HuH-7 (cell line): ENCODE results near the gene PIGL.
A peak's percentile ranks its signal among the peaks of the same experiment; 100 is the strongest.
"Not testable (repeated sequence)": the region's sequence is repeated elsewhere in the genome, so short reads cannot be mapped to it uniquely, and the experiment has no call there.

Source experiments
- DNase-seq: peaks from one replicate; pipeline ENCODE4 v3.0.0; 2011; ENCODE audit warnings: low spot score

Gene PIGL

GRCh38 chr17:16217002-16217635 is at the start of gene PIGL:
Gene PIGL (plus strand): TSS chr17:16217210. CDS start chr17:16217227, 17 bp downstream.
- peak; percentile 74 for DNase-seq

- DNase-seq: peak; percentile 44
These were observed 45.4 kb upstream of the PIGL start for GRCh38 chr17:16171613-16172012.

DNA sequence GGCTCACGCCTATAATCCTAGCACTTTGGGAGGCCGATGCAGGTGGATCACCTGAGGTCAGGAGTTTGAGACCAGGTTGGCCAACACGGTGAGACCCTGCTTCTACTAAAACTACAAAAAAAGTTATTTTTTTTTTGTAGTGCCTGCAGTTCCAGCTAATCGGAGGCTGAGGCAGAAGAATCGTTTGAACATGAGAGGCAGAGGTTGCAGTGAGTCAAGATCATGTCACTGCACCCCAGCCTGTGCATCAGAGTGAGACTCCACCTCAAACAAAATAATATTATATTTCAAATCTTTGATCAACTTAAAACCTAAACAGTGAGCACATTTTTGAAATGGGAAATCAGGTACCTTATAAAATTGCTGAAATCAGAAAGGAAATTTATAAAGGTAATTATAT is 38.2 kb upstream of the PIGL start:
- no peak for DNase-seq

- DNase-seq: no peak
These were observed 35.4 kb upstream of the PIGL start for GRCh38 chr17:16181581-16181980.

GRCh38 chr17:16187642-16188041 is 29.4 kb upstream of the PIGL start:
- no peak for DNase-seq

DNA sequence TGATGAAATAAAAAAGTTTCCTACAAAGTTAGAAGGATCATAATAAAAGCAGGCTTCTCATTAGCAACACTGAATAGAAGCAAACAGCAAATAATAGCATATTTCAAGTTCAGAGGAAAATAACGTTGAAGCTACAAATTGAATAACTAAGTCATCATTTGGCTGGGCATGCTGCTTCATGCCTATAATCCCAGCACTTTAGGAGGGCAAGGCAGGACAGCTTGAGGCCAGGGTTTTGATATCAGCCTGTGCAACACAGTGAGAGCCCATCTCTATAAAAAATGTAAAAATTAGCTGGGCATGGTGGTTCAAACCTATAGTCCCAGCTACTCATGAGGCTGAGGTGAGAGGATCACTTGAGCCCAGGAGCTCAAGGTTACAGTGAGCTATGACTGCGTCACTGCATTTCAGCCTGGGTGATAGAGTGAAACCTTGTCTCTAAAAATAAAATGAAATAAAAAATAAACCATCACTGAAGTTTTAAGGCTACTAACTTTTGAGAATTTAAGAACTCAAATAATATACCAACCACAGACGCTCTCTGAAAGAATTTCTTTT is 27.1 kb upstream of the PIGL start:
- DNase-seq: no peak

GRCh38 chr17:16190703-16191360 is 26.2 kb upstream of the PIGL start:
- DNase-seq: no peak

GRCh38 chr17:16191604-16192003 is 25.4 kb upstream of the PIGL start:
- no peak for DNase-seq

DNA sequence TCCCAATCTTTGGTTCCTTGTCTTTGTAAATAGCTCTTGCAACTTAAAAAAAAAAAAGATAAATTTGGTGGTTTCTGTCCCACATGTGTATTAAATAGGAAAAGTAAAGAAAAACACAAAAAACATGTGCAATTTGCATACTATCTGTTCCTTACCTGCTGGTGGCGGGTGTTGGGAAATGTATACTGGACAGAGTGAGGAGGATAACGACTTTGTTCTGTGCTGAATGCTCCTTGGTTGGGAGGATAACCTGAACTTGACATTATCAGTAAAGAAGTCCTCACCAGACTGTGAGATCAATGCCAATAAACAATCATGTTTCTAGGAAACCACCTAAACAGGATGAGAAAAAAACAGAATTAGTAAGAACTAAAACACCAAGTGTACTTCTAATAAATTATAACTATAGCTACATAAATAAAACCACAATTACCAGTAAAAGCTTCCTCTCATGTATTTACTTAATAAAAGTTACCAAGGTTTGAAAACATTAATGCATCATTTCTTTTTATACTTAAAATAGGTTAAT is 22.6 kb upstream of the PIGL start:
- not testable (repeated sequence) for DNase-seq

DNA sequence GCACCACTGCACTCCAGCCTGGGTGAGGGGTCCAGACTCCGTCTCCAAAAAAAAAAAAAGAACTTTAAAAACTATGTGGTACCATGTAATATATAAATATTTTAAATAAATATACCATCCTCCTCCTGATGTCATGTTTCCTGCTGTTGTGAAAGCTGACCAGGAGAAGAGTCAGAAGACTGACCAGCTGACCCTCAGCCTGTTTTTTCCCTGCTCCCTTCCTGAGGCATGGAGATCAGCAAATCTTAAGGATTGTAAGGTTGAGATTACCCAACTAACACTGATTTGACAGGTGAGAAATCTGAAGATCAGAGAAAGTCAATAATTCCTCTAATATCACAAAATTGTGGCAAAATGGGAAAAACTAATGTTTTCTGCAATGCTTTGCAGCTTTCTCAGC is 19.7 kb upstream of the PIGL start:
- no peak for DNase-seq

GRCh38 chr17:16199093-16199492 is 17.9 kb upstream of the PIGL start:
- no peak for DNase-seq

GRCh38 chr17:16201693-16202131 is 15.3 kb upstream of the PIGL start:
- DNase-seq: not testable (repeated sequence)

- not testable (repeated sequence) for DNase-seq
These were observed 14.2 kb upstream of the PIGL start for GRCh38 chr17:16202554-16203500.

GRCh38 chr17:16204763-16205162 is 12.2 kb upstream of the PIGL start:
- not testable (repeated sequence) for DNase-seq

- DNase-seq: no peak
These were observed 5.4 kb upstream of the PIGL start for GRCh38 chr17:16211590-16211989.

GRCh38 chr17:16212793-16213192 is 4.2 kb upstream of the PIGL start:
- DNase-seq: no peak

GRCh38 chr17:16214190-16215001 is 2.6 kb upstream of the PIGL start:
- no peak for DNase-seq

DNA sequence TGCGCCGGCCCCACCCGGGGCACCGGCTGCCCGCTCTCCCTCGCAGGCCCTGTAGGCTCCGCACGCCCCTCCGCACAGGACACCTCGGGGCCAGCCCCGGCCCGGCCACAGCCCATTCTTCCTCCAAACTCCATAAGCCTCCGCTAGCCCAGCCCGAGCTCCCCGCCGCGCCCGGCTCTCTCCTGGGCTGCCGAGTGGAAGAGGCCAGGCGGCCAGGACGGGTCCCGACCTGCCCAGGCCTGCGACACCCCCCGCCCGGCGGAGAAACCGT is 2.1 kb upstream of the PIGL start:
- DNase-seq: peak; percentile 29

DNA sequence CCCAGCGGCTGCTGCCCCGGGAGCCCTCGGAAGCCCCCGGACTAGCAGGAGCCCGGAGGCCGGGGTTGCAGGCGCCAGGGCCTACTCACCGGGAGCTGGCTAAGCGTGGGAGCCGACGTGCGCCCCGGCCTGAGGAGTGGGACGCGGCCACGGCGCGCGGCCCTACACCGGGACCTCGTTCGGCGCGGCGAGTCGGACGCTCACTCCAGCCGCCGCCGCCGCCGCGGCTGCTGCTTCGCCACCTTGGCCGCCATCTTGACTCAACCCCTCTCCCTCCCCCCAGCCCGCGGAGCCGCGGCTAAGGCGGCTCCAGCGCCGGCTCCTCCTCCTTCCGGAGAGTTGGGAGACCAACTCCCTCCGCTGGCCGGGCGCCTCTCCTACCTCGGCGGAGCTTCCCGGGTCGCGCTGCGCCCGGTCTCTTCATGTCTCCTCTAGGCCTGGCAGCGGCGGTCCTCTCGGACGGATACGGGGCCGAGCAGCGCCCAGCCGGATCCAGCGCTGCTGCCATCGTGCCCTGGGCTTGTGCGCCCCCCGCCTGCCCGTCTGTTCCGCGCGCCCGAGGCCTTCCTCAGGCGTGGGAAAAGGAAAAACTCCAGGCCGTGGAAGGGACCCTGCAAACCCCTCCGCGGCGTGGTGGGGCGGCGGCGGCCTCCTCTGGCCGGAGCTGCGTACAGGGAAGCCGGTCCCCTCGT is 1.6 kb upstream of the PIGL start, which contains the start of gene NCOR1:
NCOR1 (minus strand) TSS at position 262 of the 692 bp plus-strand sequence. CDS start 20,965 bp downstream, outside the sequence.
- DNase-seq: peak; percentile 82

- no peak for DNase-seq
These were observed 1.1 kb upstream of the PIGL start for GRCh38 chr17:16215965-16216316.
